ENCODE measurements around the gene CACNA1B.

The CACNA1B gene

DNA sequence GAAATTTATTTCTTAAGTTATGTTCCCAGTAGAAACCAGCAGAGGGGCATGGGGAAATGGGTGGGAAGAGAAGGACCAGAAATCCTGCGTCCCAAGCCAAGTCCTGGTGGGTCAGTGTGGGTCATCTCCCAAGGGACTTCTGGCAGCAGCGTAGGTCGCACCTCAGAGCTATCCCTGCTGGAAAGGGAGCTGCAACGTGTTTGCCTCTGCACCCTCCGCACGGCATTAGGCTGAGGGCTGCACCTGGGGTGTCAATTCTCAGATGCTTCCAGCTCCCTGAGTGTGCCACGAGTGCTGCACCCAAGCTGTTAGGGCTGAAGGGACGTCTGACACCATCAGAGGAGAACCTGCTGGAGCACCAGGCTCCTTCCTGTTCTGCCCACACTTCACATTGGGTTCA lies 182.8 kb downstream of the CACNA1B start:
- DNase-seq, result no peak

DNA sequence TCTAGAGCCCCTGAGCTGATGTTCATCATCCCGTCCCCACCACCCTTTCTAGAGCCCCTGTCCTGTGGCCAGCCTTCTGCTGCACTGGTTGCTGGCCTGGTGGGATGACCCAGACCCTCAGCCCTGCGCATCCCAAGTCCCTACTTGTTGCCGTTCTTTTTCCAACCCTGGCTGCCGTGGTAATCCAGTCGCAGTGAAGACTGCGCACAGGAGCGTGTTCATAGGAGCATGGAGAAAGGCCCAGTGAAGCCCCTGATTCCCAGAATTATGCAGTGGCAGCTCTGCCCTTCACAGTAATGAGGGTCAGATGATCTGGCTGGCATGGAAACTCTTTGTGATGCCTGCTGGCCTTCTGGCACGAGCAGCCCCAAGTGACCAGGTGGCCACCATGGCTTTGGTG lies 183.3 kb downstream of the CACNA1B start:
- no peak for DNase-seq

GRCh38 chr9:138061631-138062030 lies 184.0 kb downstream of the CACNA1B start:
- no peak for DNase-seq

GRCh38 chr9:138062196-138062595 lies 184.6 kb downstream of the CACNA1B start:
- no peak for DNase-seq

DNA sequence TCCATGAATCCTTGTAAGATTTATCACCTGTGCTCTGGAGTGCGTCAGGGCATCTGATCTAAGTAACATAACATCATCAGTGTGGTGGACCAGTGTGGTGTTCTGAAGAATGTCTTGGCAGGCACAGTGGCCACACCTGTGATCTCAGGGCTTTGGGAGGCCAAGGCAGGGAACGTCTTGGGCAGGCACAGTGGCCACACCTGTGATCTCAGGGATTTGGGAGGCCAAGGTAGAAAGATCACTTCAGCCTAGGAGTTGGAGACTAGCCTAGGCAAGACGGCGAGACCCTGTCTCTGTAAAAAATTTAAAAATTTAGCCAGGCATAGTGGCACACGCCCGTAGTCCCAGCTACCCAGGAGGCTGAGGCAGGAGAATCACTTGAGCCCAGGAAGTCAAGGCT lies 185.5 kb downstream of the CACNA1B start:
- no peak for DNase-seq

DNA sequence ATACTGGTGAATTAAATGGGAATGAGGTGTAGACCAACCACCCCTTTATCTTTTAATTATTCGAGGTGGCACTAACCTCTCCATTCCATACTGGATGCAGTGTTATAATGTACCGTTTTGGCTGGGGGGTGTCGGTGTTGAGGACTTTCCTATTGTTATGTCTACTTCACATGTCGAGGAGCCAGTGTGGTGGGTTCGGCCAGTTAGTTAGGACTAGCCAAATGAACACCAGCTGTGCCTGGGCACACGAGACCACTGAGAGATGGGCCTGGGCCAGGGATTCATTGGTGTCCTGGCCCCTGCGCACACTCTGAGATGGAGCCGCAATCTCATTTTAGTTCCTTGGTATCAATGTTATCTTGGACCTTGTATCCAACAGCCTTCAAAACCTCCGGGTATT lies 186.2 kb downstream of the CACNA1B start:
- no peak for DNase-seq

DNA sequence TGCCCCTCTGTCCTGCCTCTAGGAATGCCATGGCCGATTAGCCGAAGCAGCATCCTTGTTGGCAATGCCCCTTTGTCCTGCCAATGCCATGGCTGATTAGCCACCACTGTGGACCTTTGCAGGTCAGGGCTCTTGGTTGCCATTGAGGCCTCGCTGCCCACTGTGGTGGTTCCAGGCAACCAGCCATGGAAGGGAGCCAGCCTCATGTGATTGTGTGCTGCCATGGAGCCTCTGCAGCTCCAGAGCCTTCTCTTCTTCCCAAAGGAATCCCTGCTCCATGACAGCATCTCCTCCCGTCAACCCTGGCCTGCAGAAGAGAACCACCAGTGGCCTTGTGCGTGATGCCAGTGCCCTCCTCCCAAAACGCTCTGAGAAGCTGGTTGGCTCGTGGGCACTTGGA lies 187.0 kb downstream of the CACNA1B start:
- DNase-seq, result no peak

- DNase-seq, result no peak
Observed at GRCh38 chr9:138065287-138065686, 187.7 kb downstream of the CACNA1B start.

DNA sequence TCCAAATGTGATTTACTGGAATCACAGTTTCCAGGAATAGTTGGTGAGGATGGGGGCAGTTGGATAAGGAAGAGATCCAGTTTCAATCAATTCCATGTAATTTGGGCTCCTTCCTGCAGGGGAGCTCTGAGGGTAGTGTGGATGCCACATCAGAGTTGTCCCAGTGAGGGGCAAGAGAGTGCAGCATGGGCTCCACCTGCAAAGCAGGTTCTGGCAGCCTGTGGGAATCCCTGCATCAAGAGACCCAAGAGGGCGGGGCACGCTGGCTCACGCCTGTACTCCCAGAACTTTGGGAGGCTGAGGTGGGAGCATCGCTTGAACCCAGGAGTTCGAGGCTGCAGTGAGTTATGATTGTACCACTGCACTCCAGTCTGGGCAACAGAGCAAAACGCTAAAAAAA lies 188.5 kb downstream of the CACNA1B start:
- no peak for DNase-seq

- no peak for DNase-seq
Observed at GRCh38 chr9:138067613-138068367, 190.2 kb downstream of the CACNA1B start.

- no peak for DNase-seq
Observed at GRCh38 chr9:138068601-138069035, 191.0 kb downstream of the CACNA1B start.

DNA sequence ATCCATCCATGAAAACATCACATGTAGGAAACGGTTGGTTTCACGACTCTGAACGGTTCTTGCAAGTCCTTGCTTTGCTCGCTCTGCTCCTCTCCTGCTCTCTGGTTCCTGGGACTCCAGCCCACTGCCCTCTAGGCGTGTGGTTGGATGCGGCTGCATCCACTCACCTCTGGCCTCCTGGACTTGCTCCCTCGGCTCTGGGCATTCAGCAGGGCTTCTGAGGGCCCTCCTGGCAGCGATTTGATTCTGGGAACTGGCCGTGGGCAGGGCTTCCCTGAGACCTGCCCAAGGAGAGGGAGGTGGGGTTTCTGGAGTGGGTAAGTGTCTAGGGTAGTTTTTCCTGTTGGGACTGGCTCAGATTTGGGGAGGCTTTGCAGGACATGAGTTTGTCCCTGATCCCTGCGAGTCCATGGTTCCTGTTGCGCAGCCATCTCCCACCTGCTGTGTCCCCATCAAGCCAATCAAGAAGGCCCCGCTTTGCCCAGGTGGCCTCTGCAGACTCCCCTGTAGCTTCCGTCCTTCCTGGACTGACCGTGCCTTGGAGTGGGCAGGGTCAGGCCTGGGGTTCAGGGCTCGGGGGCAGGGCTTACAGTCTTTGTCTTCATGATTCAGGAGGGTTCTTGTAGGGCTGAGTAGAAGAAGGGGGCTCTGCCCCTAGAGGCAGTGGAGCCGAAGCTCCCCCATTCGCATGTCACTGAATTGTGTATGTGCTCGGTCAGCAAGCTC lies 192.3 kb downstream of the CACNA1B start:
- no peak for DNase-seq

DNA sequence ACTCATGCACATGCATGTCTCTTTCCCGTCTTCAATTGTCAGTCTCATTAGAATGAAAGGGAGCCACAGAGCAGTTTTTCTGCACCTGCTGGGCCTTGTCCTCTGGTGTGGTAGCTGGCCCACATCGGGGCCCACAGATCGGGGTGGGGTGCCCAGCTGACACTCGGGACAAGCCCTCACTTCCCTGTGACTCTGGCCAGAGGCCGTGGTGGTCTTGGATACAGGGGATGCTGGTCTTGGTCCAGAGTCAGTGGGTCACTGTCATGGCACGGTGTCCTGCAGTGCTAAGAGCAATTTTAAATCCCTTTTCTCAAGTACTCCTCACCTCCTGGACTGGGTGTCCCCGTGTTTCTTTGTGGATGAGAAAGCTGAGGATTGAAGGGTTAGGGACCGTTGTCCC lies 193.2 kb downstream of the CACNA1B start:
- no peak for DNase-seq

DNA sequence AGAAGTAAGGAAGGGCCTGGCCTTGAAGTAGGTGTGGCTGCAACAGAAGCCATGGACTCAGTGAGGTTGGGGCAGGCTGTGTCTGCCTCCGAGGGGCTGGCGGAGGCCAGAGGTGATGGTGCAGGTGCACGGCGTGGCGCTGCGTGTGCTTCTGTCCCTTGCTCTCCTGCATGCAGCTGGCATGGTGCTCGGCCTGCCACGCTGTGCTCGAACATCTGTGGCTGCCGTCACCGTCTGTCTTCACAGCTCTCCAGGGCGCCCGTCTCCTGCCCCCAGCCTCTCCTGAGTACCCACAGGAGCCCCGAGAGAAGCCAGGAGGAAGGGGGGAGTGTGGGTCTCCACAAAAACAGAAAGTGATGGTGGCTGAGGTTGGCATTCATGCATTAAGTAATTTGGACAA lies 193.7 kb downstream of the CACNA1B start:
- DNase-seq, result no peak

DNA sequence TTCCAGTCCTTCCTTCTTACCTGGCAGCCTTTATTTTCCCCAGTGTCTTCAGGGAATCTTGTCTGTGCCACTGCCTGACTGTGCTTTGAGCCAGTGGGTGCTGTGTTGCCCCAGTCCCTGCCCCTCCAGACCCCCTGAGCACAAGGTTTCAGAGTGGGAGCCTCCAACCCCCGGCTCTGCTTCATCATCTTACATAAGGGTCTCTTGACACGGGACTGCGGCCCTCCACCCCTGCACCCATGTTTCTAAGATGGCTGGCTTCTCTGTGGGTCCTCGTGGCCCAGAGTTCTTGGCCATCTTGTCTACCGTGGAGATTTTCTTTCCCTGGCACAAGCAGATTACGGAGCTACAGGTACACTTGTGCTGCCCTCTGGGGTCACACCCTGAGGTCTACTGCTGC lies 194.1 kb downstream of the CACNA1B start:
- no peak for DNase-seq

DNA sequence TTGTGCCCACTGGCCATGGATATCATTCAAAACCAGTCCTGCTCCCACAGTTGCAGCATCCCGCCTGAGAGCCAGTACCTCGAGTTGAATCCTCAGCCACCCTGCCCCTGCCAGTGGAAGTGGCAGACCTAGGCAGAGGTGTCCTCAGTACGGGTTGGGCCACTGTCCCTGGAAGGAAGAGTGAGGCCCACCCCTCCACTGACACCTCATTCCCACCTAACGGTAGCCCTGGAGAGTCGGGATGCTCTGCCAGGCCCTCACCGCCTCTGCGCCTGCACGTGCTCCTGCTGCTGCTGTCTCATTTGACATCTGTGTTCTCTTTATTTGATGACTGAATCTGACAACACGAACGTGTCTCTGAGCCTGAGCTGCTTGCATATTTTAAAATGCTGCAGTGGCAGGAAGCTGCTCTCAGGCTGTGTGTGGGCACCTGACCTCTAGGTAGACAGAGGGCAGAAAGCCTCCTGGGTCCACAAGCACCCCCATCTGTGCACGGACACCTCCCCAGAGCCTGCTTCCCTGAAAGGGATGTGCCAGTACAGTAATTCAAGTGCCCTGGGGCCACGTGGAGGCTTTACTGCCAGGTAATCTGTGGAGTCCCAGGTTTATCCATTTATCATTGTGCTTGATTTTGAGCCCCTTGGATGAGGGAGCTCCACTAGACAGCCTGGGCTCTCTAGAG lies 194.7 kb downstream of the CACNA1B start:
- DNase-seq, result no peak

GRCh38 chr9:138072897-138073296 lies 195.3 kb downstream of the CACNA1B start:
- no peak for DNase-seq

DNA sequence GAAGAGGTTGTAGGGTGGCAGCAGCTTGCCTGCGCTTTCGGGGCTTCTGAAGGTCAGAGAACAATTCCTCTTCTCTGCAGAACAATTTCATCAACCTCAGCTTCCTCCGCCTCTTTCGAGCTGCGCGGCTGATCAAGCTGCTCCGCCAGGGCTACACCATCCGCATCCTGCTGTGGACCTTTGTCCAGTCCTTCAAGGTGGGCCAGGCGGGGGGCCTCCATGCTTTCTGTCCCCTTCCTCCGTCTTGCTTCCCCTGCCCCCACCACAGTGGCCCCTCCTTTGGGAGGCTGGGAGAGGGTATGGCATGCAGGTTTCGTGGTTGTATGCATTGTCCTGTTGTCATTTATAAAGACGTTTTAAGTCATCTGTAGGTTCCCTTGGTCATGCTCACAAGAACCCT lies 195.8 kb downstream of the CACNA1B start:
- no peak for DNase-seq

DNA sequence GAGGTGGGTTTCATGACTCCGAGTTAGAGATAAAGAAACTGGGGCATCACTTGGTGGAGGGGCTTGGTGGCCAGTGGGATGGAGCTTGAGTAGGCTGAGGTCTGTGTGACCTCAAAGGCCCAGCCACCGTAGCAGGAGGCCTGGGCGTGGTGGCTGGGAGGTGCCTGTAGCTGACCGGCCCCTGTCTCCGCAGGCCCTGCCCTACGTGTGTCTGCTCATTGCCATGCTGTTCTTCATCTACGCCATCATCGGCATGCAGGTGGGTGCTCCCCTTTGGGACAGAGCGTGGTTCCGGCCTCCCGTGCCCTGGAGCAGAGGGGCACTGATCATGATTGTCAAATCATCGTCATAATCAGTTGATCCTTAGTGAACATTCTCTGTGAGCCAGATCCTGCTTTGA lies 196.2 kb downstream of the CACNA1B start:
- no peak for DNase-seq

DNA sequence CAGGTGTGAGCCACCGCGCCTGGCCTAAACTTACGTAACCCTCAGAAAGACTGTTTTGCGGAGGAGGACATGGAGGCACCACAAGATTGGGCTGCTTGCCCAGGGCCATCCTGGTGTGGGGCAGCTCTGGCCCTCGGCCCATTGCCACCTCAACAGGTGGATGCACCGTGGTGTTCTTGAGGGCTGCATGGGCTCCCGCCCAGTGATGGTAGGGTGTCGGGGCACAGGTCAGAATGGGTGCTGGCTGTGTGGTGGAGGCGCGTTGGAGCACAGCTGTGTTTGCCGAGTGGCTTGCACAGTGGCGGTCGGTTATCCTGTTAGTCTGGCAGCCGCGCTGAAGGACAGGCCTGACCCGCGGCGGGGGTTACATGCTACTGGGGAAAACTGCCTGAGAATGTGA lies 196.9 kb downstream of the CACNA1B start:
- DNase-seq, result no peak

DNA sequence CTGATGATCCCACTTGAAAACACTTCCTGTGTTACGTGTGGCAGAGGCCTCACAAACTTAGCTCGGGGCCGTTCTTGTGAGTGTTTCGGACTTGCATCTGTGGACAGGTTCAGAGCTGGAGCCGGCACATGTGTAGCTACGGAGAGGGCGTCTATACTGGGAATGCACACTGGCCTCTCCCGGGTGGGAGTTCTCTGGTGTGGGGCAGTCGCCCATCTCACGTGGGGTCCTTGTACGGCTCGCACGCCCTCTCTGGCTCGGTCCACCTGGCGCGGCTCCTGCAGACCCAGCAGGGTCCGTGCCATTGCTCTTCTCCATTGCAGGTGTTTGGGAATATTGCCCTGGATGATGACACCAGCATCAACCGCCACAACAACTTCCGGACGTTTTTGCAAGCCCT lies 197.9 kb downstream of the CACNA1B start:
- no peak for DNase-seq

- DNase-seq, result no peak
Observed at GRCh38 chr9:138075961-138076649, 198.5 kb downstream of the CACNA1B start.

DNA sequence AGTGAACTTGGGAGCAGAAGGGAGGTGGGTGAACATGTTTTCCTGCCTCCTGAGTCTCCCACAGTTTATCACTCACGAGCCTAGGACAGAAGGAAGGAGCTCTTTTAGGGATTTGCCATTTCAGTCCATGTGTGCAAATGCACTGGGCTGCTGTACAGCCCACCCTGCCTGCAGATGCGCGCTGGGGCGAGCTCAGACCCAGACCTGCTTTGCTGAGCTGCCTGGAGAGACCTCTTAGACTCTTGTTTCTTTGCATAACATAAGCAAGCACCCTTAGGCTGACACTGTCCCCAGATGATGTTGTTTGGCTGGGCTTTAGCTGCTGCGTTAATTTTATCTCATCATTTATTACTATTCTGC lies 199.0 kb downstream of the CACNA1B start:
- no peak for DNase-seq

- DNase-seq, result no peak
Observed at GRCh38 chr9:138077126-138077525, 199.5 kb downstream of the CACNA1B start.

Data from NCI-H2227 treated with DMSO at 0.1 percent for 48 hours (cell line).